K562 (cell line): Measurements from ENCODE around the gene EGFL7. TPM values are rescaled to one million over a fixed set of nuclear protein-coding genes. Genes with fewer than 3 reads are reported as not detected.

Source experiments
- ATAC-seq: fragments of 200-7000 bp; cut with Tn5 transposase; 3 replicates; pipeline ENCODE4 v1.9.1; 2020; ENCODE audit warnings: moderate library complexity
- BruUV-seq: library from RNA; stranded (reverse); fragments of 400-500 nt; replicated peaks from 2 replicates; lab custom pipeline; 2021; lab: Mats Ljungman, UMichigan
- CTCF ChIA-PET: fragments of 300-600 bp; formaldehyde crosslinking; extraction: SDS; loops from one replicate; lab custom pipeline; 2021; ENCODE audit warnings: low intra/inter-chr PET ratio; lab: Yijun Ruan, JAX
- POLR2A ChIA-PET: fragments of 300-600, 350-650 bp; sonication (Branson Sonifier 250); formaldehyde crosslinking; extraction: SDS; loops from one replicate; lab custom pipeline; 2021; ENCODE audit warnings: antibody characterized with exemption, inconsistent platforms; lab: Yijun Ruan, JAX
- DNase-seq, 4 experiments: peaks; one replicate each; pipeline versions ENCODE4 v3.0.0 to v3.0.0-alpha.2; 2011 to 2018; ENCODE audit warnings: low spot score in 3 of 4, mixed read lengths in 3 of 4; ENCODE audit errors: extremely low read depth in 1 of 4
- FAIRE-seq: peaks from 2 replicates; lab custom pipeline; 2011; peaks lifted over from hg19 to GRCh38; lab: Jason Lieb, UNC
- H2AFZ ChIP-seq: 2 replicates; pipeline ENCODE4 v1.6.0; 2011; ENCODE audit warnings: low read depth, low read length, control low read depth, inconsistent platforms
- H3K27ac ChIP-seq: fragments of 200-600 bp; 3 replicates; pipeline ENCODE4 v1.8.0; 2011; ENCODE audit warnings: low read depth, mild to moderate bottlenecking, control low read depth, inconsistent platforms, low read length, moderate library complexity, mixed read lengths; ENCODE audit errors: extremely low read depth
- H3K27me3 ChIP-seq, 2 experiments: fragments of 300-600 bp in 1 of 2; 2 replicates in 1 of 2; 3 replicates in 1 of 2; pipeline versions ENCODE4 v1.6.0 to v1.8.0; 2011; ENCODE audit warnings: inconsistent platforms in 2 of 2, low read length in 2 of 2, mild to moderate bottlenecking in 1 of 2, mixed read lengths in 1 of 2, moderate library complexity in 1 of 2; ENCODE audit not compliant: control insufficient read depth in 2 of 2, insufficient read depth in 2 of 2
- H3K36me3 ChIP-seq: fragments of 300-600 bp; 3 replicates; pipeline ENCODE4 v1.8.0; 2011; ENCODE audit warnings: mild to moderate bottlenecking, low read length, inconsistent platforms; ENCODE audit not compliant: control insufficient read depth, insufficient read depth
- H3K4me1 ChIP-seq, 2 experiments: fragments of 200-600 bp in 1 of 2; replicated peaks in 1 of 2; 2 replicates in 1 of 2; 3 replicates in 1 of 2; pipeline versions ENCODE4 v1.5.1 to v1.8.0; 2011; ENCODE audit warnings: inconsistent platforms in 2 of 2, low read length in 2 of 2, mild to moderate bottlenecking in 1 of 2, mixed read lengths in 1 of 2, moderate library complexity in 1 of 2; ENCODE audit not compliant: control insufficient read depth in 2 of 2, insufficient read depth in 2 of 2
- H3K4me2 ChIP-seq: 2 replicates; pipeline ENCODE4 v1.6.1; 2011; ENCODE audit warnings: low read length, control low read depth, inconsistent platforms, mixed read lengths; ENCODE audit not compliant: insufficient read depth
- H3K4me3 ChIP-seq: fragments of 200-600 bp; sonication (generic), shearing (Covaris generic); 2 replicates; pipeline ENCODE4 v1.5.1; 2016; ENCODE audit warnings: control low read depth, inconsistent platforms
- H3K79me2 ChIP-seq: fragments of 200-600 bp; 3 replicates; pipeline ENCODE4 v1.8.0; 2011; ENCODE audit warnings: low read length, inconsistent platforms; ENCODE audit not compliant: control insufficient read depth, insufficient read depth
- H3K9ac ChIP-seq, 2 experiments: 2 replicates each; pipeline versions ENCODE4 v1.6.0 to v1.6.1; 2011; ENCODE audit warnings: low read depth in 2 of 2, low read length in 2 of 2, control low read depth in 1 of 2, inconsistent platforms in 1 of 2, mild to moderate bottlenecking in 1 of 2, mixed read lengths in 1 of 2; ENCODE audit not compliant: insufficient read depth in 1 of 2
- H3K9me1 ChIP-seq: one replicate; pipeline ENCODE4 v1.6.0; 2011; ENCODE audit warnings: inconsistent platforms, mild to moderate bottlenecking, low read length, moderate library complexity; ENCODE audit not compliant: control insufficient read depth, insufficient read depth
- H3K9me3 ChIP-seq: replicated peaks from 2 replicates; pipeline ENCODE4 v1.5.1; 2011; ENCODE audit warnings: low read depth, low read length, inconsistent platforms; ENCODE audit not compliant: control insufficient read depth, insufficient read depth
- H4K20me1 ChIP-seq: replicated peaks from 2 replicates; pipeline ENCODE4 v1.6.1; 2011; ENCODE audit warnings: low read length, inconsistent platforms, mixed read lengths; ENCODE audit not compliant: control insufficient read depth, insufficient read depth
- CREBBP ChIP-seq: IDR thresholded peaks from one replicate; pipeline ENCODE4 v1.6.1; 2012; ENCODE audit warnings: low read depth, mild to moderate bottlenecking, control low read depth, inconsistent platforms, low read length
- NUFIP1 ChIP-seq: fragments of 450-650 bp; IDR thresholded peaks from 2 replicates; pipeline ENCODE4 v1.6.1; 2018; ENCODE audit not compliant: partially characterized antibody
- POLR2G ChIP-seq: fragments of 200-400 bp; formaldehyde crosslinking; IDR thresholded peaks from 2 replicates; pipeline ENCODE4 v1.6.1; 2017; ENCODE audit warnings: low read depth, mild to moderate bottlenecking, antibody characterized with exemption, low read length, moderate library complexity
- YY1 ChIP-seq, 3 experiments: IDR thresholded peaks; 2 replicates each; pipeline ENCODE4 v1.6.1; 2011; ENCODE audit warnings: low read length in 2 of 3, mild to moderate bottlenecking in 2 of 3, moderate library complexity in 2 of 3, borderline replicate concordance in 1 of 3, control low read depth in 1 of 3, low read depth in 1 of 3; ENCODE audit not compliant: insufficient read depth in 3 of 3, insufficient replicate concordance in 2 of 3, control insufficient read depth in 1 of 3, insufficient read length in 1 of 3; ENCODE audit errors: extremely low read depth in 1 of 3
- ZMIZ1 ChIP-seq, 2 experiments: fragments of 150-350 bp in 1 of 2; IDR thresholded peaks; 2 replicates each; pipeline ENCODE4 v1.6.1; 2012 to 2016; ENCODE audit warnings: low read depth in 2 of 2, low read length in 2 of 2, mild to moderate bottlenecking in 1 of 2, moderate library complexity in 1 of 2
- WGBS: fragments of 100-300 bp; shearing (Covaris generic); methylation state at CpG from one replicate; pipeline ENCODE4 v1.1.6; 2016; ENCODE audit warnings: low coverage, mixed read lengths; ENCODE audit not compliant: insufficient coverage; ENCODE audit errors: missing lambda C conversion rate; 5-methylcytosine and 5-hydroxymethylcytosine counted together
- in situ Hi-C: fragments of 300-500 bp; cut with MboI; formaldehyde crosslinking; loops from 4 replicates; pipeline ENCODE4 v1.15.0; 2018; ENCODE audit warnings: inconsistent platforms, mixed read lengths
- intact Hi-C: fragments of 100-400 bp; cut with micrococcal nuclease; formaldehyde crosslinking; loops from 2 replicates; pipeline ENCODE4 v1.14.2; 2022
- polyA plus RNA-seq, 8 experiments: library from polyadenylated mRNA; depleted of rRNA in 4 of 8; stranded (reverse) in 5 of 8; unstranded in 3 of 8; fragments of >200 nt; fragmentation: Nextera tagmentation in 2 of 8; fragmentation: Illumina TruSeq in 1 of 8; extraction: Ambion mirVana in 2 of 8; extraction: Trizol in 1 of 8; gene quantifications; 2 replicates each; pipeline versions ENCODE4 v1.2.1 to v1.2.3, GENCODE V29; 2011 to 2014; ENCODE audit warnings: inconsistent platforms in 1 of 8, missing spikeins in 1 of 8
- total RNA-seq, 7 experiments: library from RNA; depleted of rRNA in 6 of 7; stranded (reverse); fragments of >200 nt in 6 of 7; fragmentation: Illumina TruSeq in 2 of 7; extraction: Trizol in 2 of 7; gene quantifications; 2 replicates each; pipeline versions ENCODE4 v1.2.1 to v1.2.3, GENCODE V29; 2011 to 2021; ENCODE audit warnings: low replicate concordance in 1 of 7

The EGFL7 gene
- total and polyA plus RNA-seq, 9 of the 15 experiments (the other 6 are each of a cell fraction or from before 2014, with no cell fraction given): 1.5 to 286 (median 55.5) TPM

GRCh38 chr9:136676920-136677686, 14.4 kb downstream of the EGFL7 start:
- no peak for FAIRE-seq
- no peak for DNase-seq

More at GRCh38 chr9:136676920-136677686, 14.4 kb downstream of the EGFL7 start:
- Histone ChIP-seq H3K4me1 (peaks cover 11 to 86% of the 10 kb centered on the region in 2 experiments; a peak in 4 of 5 replicates), H3K4me2 (no peak overlapping the region), H3K4me3 (no peak overlapping the region), H3K27ac (no peak overlapping the region), H3K9ac (peak overlapping the region in 1 of 2 experiments; percentile 80; a peak in 2 of 4 replicates), H3K9me3 (no peaks in the 10 kb centered on the region), H2AFZ (no peak overlapping the region), H3K79me2 (peaks cover 26% of the 10 kb centered on the region), H4K20me1 (peaks cover 15% of the 10 kb centered on the region), H3K9me1 (peaks cover 2% of the 10 kb centered on the region), H3K27me3 (no peaks in the 10 kb centered on the region), H3K36me3 (peaks cover 38% of the 10 kb centered on the region; the same call in 1 of the 3 replicates)
- no peak for ATAC-seq
- TF ChIP-seq YY1 (IDR thresholded peaks at IDR 0.05; ENCODE audit: borderline replicate concordance in 1 of 3, control insufficient read depth in 1 of 3, extremely low read depth in 1 of 3, insufficient read depth in 3 of 3, insufficient read length in 1 of 3, insufficient replicate concordance in 2 of 3, low read depth in 1 of 3, low read length in 2 of 3) (peak in 1 of 3 experiments; percentile 67), ZMIZ1 (IDR thresholded peaks at IDR 0.05; ENCODE audit: low read depth in 2 of 2, low read length in 2 of 2) (no peak), CREBBP (no peak), NUFIP1 (no peak), POLR2G (peak; percentile 61)
- WGBS: 91% methylated on average over 18 of the region's 46 CpGs
- BruUV-seq: no TSS peak
- in situ Hi-C loops (no loop called here), intact Hi-C loops (no loop called here)
- ChIA-PET CTCF (no interaction called here), POLR2A (interaction anchor here (0.6 to 2.1 kb wide), 4 partner anchors 9 to 1783 kb away, joined by 3 to 10 read pairs (median 4); partner anchors contain the start of gene AGPAT2)
